ENCODE data around the gene DEF6. TPM values are rescaled to one million over a fixed set of nuclear protein-coding genes. Genes with fewer than 3 reads are reported as not detected.

The DEF6 gene
- total and polyA plus RNA-seq, 2 of the 8 experiments (the other 6 are each of a cell fraction or from before 2014, with no cell fraction given), result 3.3 to 4.1 TPM

DNA sequence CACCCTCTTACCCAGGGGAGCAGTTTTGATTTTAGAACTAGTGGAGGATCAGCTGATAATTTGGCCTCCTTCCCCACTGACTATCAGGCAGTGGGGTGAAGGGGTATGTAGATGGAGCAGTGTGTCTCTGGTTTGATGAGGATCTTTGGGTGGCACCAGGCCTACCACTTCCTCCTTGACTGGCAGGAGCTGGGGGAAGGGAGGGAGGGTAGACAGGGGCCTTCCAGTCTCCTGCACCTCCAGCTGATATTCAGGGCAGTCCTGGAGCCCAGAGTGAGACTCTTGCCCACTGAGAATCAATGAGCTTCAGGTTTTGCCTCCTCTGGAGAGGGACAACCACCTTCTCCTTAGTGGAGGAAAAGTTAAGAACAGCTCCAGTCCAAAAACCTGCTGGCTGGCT lies 3.2 kb downstream of the DEF6 start (continued):
- TF ChIP-seq SIN3A (conservative IDR thresholded peaks at IDR 0.05 in 1 of 2, IDR thresholded peaks at IDR 0.05 in 1 of 2; ENCODE audit: low read depth in 1 of 2, low read length in 2 of 2), result no peak
